ENCODE data around the gene ADAMTS7. TPM values are rescaled to one million over a fixed set of nuclear protein-coding genes. Genes with fewer than 3 reads are reported as not detected.

Gene ADAMTS7
- total and polyA plus RNA-seq, 2 donors (not counting 3 experiments of a cell fraction or from before 2014, with no cell fraction given) = 49.6 to 64.7 TPM

GRCh38 chr15:78790027-78790426 is 21.2 kb downstream of the ADAMTS7 start:
- H3K36me3 ChIP-seq (ENCODE audit: control insufficient read depth in 2 of 2, extremely low read depth in 1 of 2, insufficient read depth in 2 of 2, low read length in 2 of 2) = peaks cover 0 to 16% of the 10 kb centered on the region in 2 experiments
- DNase-seq (ENCODE audit: low read depth, low spot score) = no peak
- POLR2A ChIA-PET = no interaction called here
- no peaks in the 10 kb centered on the region for H3K9me3 ChIP-seq (replicated peaks; ENCODE audit: control insufficient read depth, insufficient read depth, low read length)
- H3K4me2 ChIP-seq (ENCODE audit: insufficient read depth, low read length) = no peak overlapping the region
- dilution Hi-C loops (cut with MboI; ENCODE audit: extremely low pct_ligation_motif_present, low sequenced_read_pairs) (no loop called here), intact Hi-C loops (cut with micrococcal nuclease) (no loop called here)
- H2AFZ ChIP-seq (ENCODE audit: low read depth, low read length) = no peak overlapping the region
- H3K79me2 ChIP-seq (ENCODE audit: control insufficient read depth, insufficient read depth, low read length) = no peaks in the 10 kb centered on the region
- no peak for TF ChIP-seq POLR2A (IDR thresholded peaks at IDR 0.05; ENCODE audit: low read depth, low read length)
- no peak overlapping the region for H3K9ac ChIP-seq (replicated peaks; ENCODE audit: extremely low read depth, insufficient read depth, low read length)
- CTCF ChIA-PET = interaction anchor here (2.6 kb wide), 1 partner anchor 20 kb away, joined by 5 read pairs; the partner anchor contains the start of gene ADAMTS7
- H3K4me1 ChIP-seq (ENCODE audit: control insufficient read depth, extremely low read depth, insufficient read depth, low read length) = no peaks in the 10 kb centered on the region
- H3K9me1 ChIP-seq (replicated peaks; ENCODE audit: control insufficient read depth, extremely low read depth, insufficient read depth, low read length) = no peaks in the 10 kb centered on the region
- H3K27ac ChIP-seq (ENCODE audit: insufficient read depth, low read depth, low read length) = no peak overlapping the region
- FAIRE-seq = no peak
- H4K20me1 ChIP-seq (replicated peaks; ENCODE audit: control insufficient read depth, extremely low read depth, insufficient read depth, low read length) = no peaks in the 10 kb centered on the region
- H3K4me3 ChIP-seq (replicated peaks in 1 of 3; ENCODE audit: insufficient read depth in 1 of 3, low read depth in 1 of 3, low read length in 3 of 3) = no peak overlapping the region
- H3K27me3 ChIP-seq (ENCODE audit: control insufficient read depth in 2 of 2, insufficient read depth in 2 of 2, low read length in 2 of 2) = no peaks in the 10 kb centered on the region
- no TSS peak for BruUV-seq (replicated peaks)

GRCh38 chr15:78789615-78790014 is 21.6 kb downstream of the ADAMTS7 start:
- dilution Hi-C loops (cut with MboI; ENCODE audit: extremely low pct_ligation_motif_present, low sequenced_read_pairs) = no loop called here
- Histone ChIP-seq H3K4me2 (ENCODE audit: insufficient read depth, low read length) (no peak overlapping the region), H3K36me3 (ENCODE audit: control insufficient read depth in 2 of 2, extremely low read depth in 1 of 2, insufficient read depth in 2 of 2, low read length in 2 of 2) (peaks cover 0 to 16% of the 10 kb centered on the region in 2 experiments), H3K9me3 (replicated peaks; ENCODE audit: control insufficient read depth, insufficient read depth, low read length) (no peaks in the 10 kb centered on the region), H3K79me2 (ENCODE audit: control insufficient read depth, insufficient read depth, low read length) (no peaks in the 10 kb centered on the region), H3K4me1 (ENCODE audit: control insufficient read depth, extremely low read depth, insufficient read depth, low read length) (no peaks in the 10 kb centered on the region), H3K27ac (ENCODE audit: insufficient read depth, low read depth, low read length) (no peak overlapping the region), H2AFZ (ENCODE audit: low read depth, low read length) (no peak overlapping the region), H3K4me3 (replicated peaks in 1 of 3; ENCODE audit: insufficient read depth in 1 of 3, low read depth in 1 of 3, low read length in 3 of 3) (no peak overlapping the region), H4K20me1 (replicated peaks; ENCODE audit: control insufficient read depth, extremely low read depth, insufficient read depth, low read length) (no peaks in the 10 kb centered on the region), H3K27me3 (ENCODE audit: control insufficient read depth in 2 of 2, insufficient read depth in 2 of 2, low read length in 2 of 2) (no peaks in the 10 kb centered on the region), H3K9ac (replicated peaks; ENCODE audit: extremely low read depth, insufficient read depth, low read length) (no peak overlapping the region), H3K9me1 (replicated peaks; ENCODE audit: control insufficient read depth, extremely low read depth, insufficient read depth, low read length) (no peaks in the 10 kb centered on the region)
- no peak for FAIRE-seq
- no peak for DNase-seq (ENCODE audit: low read depth, low spot score)
- TF ChIP-seq JUN (IDR thresholded peaks at IDR 0.05; ENCODE audit: borderline replicate concordance, insufficient read depth, insufficient read length, low read depth) (no peak), POLR2AphosphoS5 (IDR thresholded peaks at IDR 0.05; ENCODE audit: insufficient read depth, low read depth, low read length) (no peak), GATA2 (IDR thresholded peaks at IDR 0.05; ENCODE audit: insufficient read depth, insufficient read length, low read depth, low read length) (no peak), FOS (IDR thresholded peaks at IDR 0.05; ENCODE audit: borderline replicate concordance, insufficient read depth, low read length) (no peak), POLR2A (IDR thresholded peaks at IDR 0.05; ENCODE audit: low read depth, low read length) (no peak), EZH2 (IDR thresholded peaks at IDR 0.05; ENCODE audit: borderline replicate concordance, low read depth, low read length, severe bottlenecking) (no peak), MYC (IDR thresholded peaks at IDR 0.05; ENCODE audit: low read depth, low read length) (no peak), CTCF (IDR thresholded peaks at IDR 0.05; ENCODE audit: extremely low read depth in 1 of 2, insufficient read depth in 1 of 2, low read depth in 1 of 2, low read length in 2 of 2) (no peak)
- TF ChIP-seq, protein P1, sequence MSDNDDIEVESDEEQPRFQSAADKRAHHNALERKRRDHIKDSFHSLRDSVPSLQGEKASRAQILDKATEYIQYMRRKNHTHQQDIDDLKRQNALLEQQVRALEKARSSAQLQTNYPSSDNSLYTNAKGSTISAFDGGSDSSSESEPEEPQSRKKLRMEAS (IDR thresholded peaks at IDR 0.05; ENCODE audit: insufficient read depth, insufficient read length) = no peak
- ChIA-PET POLR2A (no interaction called here), CTCF (interaction anchor here (2.6 kb wide), 1 partner anchor 21 kb away, joined by 5 read pairs; the partner anchor contains the start of gene ADAMTS7)
- intact Hi-C loops (cut with micrococcal nuclease) = no loop called here
- BruUV-seq (replicated peaks) = no TSS peak

All from endothelial cell of umbilical vein (primary cell).